ENCODE results near the gene PDGFA.

Gene PDGFA

DNA sequence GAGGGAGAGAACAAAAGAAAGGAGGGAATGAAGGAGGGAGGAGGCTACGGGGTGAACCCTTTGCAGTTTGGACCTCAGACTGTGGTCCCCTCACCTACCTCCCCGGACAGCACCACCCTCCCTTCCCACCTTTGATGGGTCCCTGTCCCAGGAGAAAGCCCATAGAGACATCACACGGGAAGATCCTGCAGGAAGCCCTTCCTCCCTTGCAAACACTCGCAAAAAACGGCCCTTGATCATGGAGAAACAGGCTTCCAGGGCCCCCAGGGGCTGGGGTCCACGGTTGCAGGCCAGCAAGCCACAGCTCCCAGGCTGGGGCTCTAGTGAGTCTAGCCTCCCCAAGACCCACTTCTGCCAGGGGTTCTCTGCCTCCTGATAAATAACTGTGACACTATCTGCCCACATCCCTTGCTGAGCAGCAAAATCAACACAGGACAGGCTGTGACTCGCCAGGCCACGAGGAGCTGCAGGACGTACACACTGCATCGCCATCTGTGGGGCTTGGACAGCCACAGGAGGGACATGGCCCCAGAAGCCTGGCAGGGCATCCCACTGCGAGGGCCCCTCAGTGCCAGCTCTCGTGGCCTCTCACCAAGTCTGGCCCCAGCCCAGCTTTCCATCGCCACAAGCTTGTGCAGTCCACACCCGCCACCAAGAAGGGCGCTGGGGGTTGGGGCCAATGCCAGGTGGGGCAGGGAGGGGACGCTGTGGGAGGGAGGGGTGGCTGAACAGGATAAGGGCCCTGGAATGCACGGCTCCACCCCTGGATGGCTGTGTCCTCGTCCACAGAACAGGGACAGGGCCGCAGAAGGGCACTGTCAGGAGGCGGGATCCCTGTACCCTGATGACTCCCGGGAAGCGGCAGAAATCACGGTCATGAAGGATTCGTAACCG is 34.2 kb downstream of the PDGFA start:
- DNase-seq (ENCODE audit: low spot score in 2 of 2) (no peak), ATAC-seq (no peak)
- Mint-ChIP-seq H3K27ac (no peak overlapping the region), H3K4me3 (no peak overlapping the region), H3K9me3 (peaks cover 9% of the 10 kb centered on the region), H3K4me1 (no peaks in the 10 kb centered on the region), H3K36me3 (no peaks in the 10 kb centered on the region)

DNA sequence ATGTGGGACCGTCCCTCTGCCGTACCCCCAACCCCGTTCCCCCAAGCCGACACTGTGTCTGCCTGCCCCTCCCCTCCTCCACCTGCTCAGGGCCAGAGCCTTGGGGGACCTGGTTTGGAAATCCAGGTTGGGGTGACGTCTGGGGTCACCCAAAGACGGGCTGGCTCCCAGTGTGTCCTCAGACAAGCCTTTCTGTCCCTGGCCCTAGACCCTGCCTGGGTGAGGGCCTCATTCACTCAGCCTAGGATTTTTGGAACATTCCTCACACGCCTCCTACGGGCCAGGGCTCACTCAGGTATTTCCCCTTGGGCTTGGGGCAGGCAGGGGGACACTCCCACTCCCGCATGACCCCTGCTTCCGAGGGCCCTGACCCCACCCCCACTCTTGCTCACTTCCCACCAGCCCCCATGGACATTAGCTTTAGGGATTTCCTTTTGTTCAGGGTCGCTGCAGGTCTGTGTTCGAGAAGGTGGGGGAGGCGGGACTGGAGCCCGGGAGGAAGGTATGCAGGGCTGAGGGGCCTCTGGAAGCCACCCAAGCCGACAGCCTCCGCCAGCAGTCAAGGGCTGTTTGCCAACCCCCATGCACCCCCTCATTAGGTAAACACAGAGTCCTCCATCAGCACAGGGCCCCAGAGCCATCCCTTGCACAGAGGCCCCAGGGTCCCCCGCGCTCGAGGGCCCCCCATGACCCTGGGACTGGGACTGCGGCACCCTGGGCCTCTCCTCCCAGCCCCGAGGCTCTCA is 35.1 kb downstream of the PDGFA start:
- no peak for ATAC-seq
- Mint-ChIP-seq H3K9me3 (peaks cover 9% of the 10 kb centered on the region), H3K4me3 (no peak overlapping the region), H3K27ac (no peak overlapping the region), H3K36me3 (no peaks in the 10 kb centered on the region), H3K4me1 (no peaks in the 10 kb centered on the region)
- no peak for DNase-seq (ENCODE audit: low spot score in 2 of 2)

DNA sequence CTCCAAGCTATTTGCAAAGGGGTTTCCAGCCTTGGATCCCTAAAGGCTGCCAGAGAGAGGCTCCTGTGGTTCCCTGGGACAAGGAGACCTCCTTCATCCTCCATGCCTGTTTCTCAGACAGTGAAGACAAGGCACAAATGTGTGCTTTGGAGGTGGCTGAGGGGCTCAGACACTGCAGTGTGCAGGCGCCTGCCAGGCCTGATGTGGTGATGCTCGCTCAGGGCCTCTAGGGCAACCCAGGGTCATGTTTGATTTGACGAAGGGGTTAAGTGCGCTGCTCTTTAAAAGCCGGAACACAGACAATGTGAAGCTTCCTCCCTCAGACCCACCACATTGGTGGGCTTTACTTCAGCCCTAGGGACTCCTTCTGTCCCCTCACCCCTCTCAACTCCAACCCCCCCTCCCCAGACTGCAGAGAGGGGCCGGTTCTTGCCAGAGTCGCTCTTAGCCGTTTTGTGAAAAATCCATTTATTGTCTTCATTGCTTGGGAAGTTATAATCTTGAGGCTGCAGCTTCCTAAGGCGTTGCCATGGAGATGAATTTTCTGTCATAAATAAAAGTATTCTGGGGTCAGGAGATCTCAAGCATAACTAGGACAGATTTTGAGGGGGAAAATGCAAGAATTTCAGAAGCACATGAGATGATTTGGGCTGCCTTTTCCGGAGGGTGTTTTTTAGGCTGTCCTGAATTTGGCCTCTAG is 35.8 kb downstream of the PDGFA start:
- no peaks in the 10 kb centered on the region for H3K4me1 Mint-ChIP-seq
- ATAC-seq, result no peak
- H3K4me3 Mint-ChIP-seq, result no peak overlapping the region

DNA sequence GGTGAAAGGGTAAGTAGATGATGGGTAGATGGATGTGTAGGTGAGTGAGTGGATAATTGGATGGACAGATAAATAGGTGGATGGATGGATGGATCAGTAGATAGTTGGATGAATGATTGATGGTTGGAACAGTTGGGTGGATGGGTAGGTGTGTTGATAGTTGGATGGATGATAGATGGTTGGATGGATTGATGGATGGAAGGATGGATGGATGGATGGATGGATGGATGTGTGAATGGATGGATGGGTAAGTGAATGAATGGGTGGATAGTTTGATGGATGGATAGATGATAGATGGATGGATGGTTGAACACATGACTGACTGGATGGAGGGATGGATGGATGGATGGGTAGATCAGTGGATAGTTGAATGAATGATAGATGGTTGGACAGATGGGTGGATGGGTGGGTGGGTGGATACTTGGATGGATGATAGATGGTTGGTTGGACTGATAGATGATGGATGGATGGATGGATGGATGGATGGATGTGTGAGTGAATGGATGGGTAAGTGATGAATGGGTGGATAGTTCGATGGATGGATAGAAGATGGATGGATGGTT is 37.0 kb downstream of the PDGFA start:
- no peaks in the 10 kb centered on the region for H3K4me1 Mint-ChIP-seq
- no peak overlapping the region for H3K27ac Mint-ChIP-seq
- ATAC-seq (no peak), DNase-seq (ENCODE audit: low spot score in 2 of 2) (no peak)
- H3K9me3 Mint-ChIP-seq, result peaks cover 9% of the 10 kb centered on the region
- no peak overlapping the region for H3K4me3 Mint-ChIP-seq
- H3K36me3 Mint-ChIP-seq, result no peaks in the 10 kb centered on the region

More for the DNA sequence above, 35.8 kb downstream of the PDGFA start:
- H3K36me3 Mint-ChIP-seq, result no peaks in the 10 kb centered on the region
- H3K27ac Mint-ChIP-seq, result no peak overlapping the region
- peaks cover 9% of the 10 kb centered on the region for H3K9me3 Mint-ChIP-seq
- DNase-seq (ENCODE audit: low spot score in 2 of 2), result no peak

DNA sequence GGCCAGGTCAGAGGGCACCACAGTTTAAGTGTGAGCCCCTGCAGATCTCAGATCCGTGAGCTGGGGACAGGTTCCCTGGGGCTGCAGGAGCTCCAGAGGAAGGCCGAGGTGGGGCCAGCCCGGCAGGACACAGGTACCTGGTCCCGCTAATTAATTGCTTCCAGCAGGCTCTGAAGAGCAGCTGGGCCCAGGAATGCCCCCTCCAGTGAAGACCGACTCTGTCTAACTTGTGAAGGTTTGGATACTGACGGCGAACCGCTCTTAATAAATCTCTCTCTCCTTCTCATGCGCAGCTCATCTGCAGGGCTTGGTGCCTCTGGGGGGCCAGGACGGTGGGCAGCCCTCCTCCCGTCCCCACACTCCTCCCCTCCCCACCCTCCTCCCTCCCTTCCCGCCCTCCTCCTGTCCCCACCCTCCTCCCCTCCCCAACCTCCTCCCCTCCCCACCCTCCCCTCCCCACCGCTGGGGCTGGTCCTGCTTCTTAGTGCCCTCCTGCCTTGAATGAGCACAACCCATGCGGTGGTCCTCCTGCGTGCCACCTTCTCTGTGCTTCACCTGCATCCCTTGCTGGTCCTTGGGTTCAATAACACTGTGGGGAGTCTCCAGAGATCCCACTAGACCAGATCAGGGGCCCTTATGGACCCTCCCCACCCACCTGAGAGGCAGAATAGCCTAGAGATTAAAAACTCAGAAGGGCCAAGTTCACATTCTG is 38.3 kb downstream of the PDGFA start:
- ATAC-seq, result no peak
- DNase-seq (ENCODE audit: low spot score in 2 of 2), result no peak
- H3K36me3 Mint-ChIP-seq, result no peaks in the 10 kb centered on the region
- H3K27ac Mint-ChIP-seq, result no peak overlapping the region
- H3K4me1 Mint-ChIP-seq, result no peaks in the 10 kb centered on the region
- no peak overlapping the region for H3K4me3 Mint-ChIP-seq
- peaks cover 9% of the 10 kb centered on the region for H3K9me3 Mint-ChIP-seq

DNA sequence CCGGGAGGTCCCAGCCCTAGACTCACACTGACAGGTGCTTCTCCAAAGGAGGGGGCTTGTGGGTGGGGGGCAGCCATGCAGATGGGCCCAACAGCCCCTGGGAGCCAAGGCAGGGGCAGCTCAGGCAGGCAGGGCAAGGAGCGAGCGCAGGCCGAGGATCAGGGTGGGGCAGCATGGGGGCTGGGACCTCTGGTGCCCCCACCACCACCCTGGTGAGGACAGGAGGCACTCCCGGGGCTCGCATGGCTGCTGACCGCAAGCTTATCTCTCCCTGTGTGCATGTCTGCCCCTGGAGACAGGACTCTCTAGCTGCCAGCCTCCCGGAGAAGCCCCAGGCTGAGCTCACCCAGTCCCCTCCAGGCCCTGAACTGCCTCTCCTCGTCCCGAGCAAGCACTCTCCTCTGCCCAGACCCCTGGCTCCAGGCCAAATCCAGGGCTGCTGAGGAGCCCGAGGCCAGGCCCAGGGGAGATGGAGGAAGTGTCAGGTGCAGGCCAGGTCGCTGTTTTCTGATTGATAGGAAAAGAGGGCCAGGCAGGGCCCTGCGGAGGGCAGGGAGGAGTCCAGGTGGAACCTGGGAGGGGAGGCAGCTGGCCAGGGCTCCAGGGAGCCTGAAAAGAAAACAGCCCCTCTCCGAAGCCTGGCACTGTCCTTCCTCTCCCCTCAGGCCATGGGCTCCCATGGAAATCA is 39.0 kb downstream of the PDGFA start:
- ATAC-seq, result peak; percentile 24
- H3K36me3 Mint-ChIP-seq, result no peaks in the 10 kb centered on the region
- peaks cover 9% of the 10 kb centered on the region for H3K9me3 Mint-ChIP-seq
- H3K4me1 Mint-ChIP-seq, result no peaks in the 10 kb centered on the region
- DNase-seq (ENCODE audit: low spot score in 2 of 2), result no peak
- no peak overlapping the region for H3K4me3 Mint-ChIP-seq
- H3K27ac Mint-ChIP-seq, result peak overlapping the region; percentile 70

DNA sequence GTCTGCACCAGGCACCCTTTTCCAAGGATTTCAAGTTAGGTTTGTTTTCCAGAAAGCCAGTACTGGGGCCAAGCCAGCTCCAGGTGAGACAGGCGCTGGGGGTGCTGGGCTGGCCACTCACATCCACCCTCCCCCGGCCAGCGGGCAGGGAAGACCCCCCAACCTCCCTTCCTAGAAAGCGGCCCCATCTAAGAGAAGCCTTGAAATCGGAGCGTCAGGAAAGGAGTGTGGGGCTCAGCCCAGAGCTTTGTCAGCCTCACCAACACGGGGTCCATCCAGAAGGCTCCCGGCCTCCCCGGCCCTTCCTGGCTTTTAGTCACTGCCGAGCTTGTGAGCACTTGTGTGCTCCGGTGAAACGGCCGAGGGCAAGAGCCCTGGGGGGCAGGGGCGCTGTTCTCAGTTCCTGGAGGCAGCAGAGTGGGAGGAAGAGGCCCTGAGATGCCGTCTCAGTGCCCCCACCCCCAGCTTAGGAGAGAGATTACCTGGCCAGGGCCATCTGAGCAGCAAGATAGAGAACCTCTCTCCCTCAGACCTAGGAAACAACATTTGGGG is 39.6 kb downstream of the PDGFA start:
- H3K4me1 Mint-ChIP-seq, result no peaks in the 10 kb centered on the region
- H3K27ac Mint-ChIP-seq, result peak overlapping the region; percentile 70
- peaks cover 9% of the 10 kb centered on the region for H3K9me3 Mint-ChIP-seq
- no peak overlapping the region for H3K4me3 Mint-ChIP-seq
- no peaks in the 10 kb centered on the region for H3K36me3 Mint-ChIP-seq
- ATAC-seq, result no peak
- DNase-seq (ENCODE audit: low spot score in 2 of 2), result no peak

DNA sequence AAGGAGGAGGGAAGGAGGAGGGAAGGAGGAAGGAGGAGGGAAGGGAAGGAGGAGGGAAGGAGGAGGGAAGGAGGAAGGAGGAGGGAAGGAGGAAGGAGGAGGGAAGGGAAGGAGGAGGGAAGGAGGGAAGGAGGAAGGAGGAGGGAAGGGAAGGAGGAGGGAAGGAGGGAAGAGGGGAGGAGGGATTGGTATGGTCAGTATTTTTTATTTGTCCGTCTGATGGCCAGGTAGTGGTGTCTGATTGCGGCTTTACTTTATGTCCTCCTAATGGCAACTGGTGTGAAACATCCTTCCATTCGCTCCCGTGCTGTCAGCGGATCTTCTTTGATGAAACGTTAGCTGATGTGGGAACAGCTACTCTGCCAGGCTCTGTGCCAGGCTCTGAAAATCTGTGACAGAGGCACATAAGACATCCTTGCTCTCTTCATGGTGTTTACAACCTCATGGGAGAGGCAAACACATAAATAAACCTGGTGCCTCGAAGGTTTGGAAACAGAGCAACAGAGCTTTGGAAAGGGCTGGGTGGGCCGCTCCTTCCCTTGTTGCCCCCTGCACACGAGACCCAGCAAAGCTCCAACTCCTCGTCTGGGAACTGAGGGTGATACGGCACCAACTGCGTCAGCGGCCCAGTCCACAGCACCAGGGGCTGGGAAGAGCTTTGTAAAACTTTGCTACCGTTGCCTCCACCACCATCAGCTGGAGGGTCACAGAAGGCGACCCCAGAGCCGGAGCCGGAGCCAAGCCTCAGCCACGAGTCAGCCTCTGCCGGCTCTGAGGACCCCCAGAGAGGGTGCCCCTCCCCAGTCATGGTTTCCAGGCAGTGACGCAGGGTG is 40.3 kb downstream of the PDGFA start:
- H3K27ac Mint-ChIP-seq, result no peak overlapping the region
- no peaks in the 10 kb centered on the region for H3K4me1 Mint-ChIP-seq
- DNase-seq (ENCODE audit: low spot score in 2 of 2) (no peak), ATAC-seq (peak; percentile 24)
- peaks cover 9% of the 10 kb centered on the region for H3K9me3 Mint-ChIP-seq
- H3K4me3 Mint-ChIP-seq, result no peak overlapping the region
- H3K36me3 Mint-ChIP-seq, result no peaks in the 10 kb centered on the region

DNA sequence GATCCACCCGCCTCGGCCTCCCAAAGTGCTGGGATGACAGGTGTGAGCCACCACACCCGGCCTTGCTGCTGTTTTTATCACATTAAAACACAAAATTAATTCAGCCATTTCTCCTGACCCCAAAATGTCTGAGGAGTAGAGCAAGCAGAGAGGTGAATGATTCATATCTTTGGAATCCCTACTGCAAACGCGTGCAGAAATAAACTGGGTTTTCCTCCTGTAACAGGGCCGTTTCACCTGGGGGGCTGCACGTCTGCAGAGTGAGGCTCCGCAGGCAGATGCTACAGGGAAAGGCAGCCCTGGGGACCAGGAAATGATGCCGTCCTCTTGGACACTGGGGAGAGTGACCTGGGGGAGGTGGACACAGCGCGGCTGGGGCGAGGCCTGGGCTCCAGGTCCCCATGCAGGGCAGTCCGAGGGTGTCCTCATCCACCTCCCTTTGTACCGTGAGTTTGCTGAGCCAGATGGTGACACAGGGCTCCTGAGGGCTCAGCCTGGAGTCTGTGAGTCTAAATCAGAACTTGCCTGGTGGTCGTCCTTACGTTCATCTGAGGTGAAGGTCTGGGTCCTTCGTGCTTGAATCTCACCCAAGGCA is 41.9 kb downstream of the PDGFA start:
- Mint-ChIP-seq H3K9me3 (peaks cover 6% of the 10 kb centered on the region), H3K36me3 (no peaks in the 10 kb centered on the region), H3K4me1 (no peaks in the 10 kb centered on the region), H3K4me3 (no peak overlapping the region), H3K27ac (no peak overlapping the region)
- DNase-seq (ENCODE audit: low spot score in 2 of 2) (no peak), ATAC-seq (no peak)

DNA sequence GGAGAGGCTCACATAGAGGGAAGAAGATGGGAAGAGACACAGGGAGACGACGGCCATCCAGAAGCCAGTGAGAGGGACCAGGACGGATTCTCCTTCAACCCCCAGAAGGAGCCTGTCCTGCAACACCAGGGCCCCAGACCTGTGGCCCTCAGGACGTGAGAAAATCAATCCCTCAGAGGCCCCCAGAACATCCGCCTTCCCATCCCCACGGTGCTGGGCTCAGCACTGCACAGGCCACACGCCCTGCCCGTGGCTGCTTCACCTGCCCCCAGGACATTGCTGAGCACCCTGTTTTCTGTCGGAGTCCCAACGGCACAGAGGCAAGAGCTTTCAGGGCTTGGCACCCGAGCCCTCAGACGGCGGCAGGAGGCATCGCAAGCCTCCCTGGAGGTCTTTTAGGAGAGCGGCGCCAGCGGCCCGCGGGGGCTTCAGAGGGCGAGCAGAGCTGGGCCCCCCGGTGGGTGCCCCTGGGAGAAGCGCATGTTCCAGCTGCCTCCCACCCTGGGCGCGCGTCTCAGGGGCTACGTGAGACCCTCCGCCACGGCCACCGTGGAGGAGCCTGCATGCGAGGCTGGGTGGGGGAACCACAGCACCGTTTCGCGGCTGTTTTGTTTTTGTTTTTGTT is 42.8 kb downstream of the PDGFA start:
- H3K4me1 Mint-ChIP-seq, result no peaks in the 10 kb centered on the region
- H3K4me3 Mint-ChIP-seq, result no peak overlapping the region
- DNase-seq (ENCODE audit: low spot score in 2 of 2) (no peak), ATAC-seq (no peak)
- no peaks in the 10 kb centered on the region for H3K9me3 Mint-ChIP-seq
- no peaks in the 10 kb centered on the region for H3K36me3 Mint-ChIP-seq
- no peak overlapping the region for H3K27ac Mint-ChIP-seq

DNA sequence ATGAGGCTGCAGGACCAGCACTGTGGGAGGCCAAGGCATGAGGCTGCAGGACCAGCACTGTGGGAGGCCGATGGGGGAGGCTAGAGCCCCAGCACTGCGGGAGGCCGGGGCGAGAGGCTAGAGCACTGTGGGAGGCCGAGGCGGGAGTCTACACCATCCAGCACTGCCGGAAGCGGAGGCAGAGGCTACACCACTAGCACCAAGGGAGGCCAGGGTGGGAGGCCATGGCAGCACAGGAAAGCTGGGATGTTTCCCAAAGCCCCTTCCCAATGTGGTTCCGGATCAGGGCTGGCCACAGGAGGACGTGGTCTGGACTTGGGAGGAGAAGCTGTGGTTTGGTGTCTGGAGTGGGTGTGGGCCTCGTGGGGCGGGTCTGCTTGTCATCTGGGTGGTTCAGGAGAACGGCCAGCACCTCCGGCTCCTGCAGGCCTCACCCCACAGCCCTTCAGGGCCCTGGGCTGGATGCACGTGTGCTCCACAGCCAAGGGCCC is 43.6 kb downstream of the PDGFA start:
- H3K4me1 Mint-ChIP-seq, result no peaks in the 10 kb centered on the region
- H3K36me3 Mint-ChIP-seq, result no peaks in the 10 kb centered on the region
- no peak overlapping the region for H3K4me3 Mint-ChIP-seq
- H3K27ac Mint-ChIP-seq, result no peak overlapping the region
- ATAC-seq (no peak), DNase-seq (ENCODE audit: low spot score in 2 of 2) (no peak)
- H3K9me3 Mint-ChIP-seq, result no peaks in the 10 kb centered on the region

DNA sequence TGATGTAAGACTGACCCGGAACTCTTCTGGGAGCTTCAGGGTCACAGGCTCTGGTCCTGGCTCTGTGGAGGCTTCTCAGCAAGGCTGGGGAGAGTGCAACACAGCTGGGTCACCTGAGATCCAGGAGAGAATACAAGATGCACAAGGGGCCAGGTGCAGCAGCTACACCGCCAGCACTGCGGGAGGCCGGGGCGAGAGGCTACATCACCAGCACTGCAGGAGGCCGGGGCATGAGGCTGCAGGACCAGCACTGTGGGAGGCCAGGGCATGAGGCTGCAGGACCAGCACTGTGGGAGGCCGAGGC is 44.3 kb downstream of the PDGFA start:
- Mint-ChIP-seq H3K4me1 (no peaks in the 10 kb centered on the region), H3K9me3 (no peaks in the 10 kb centered on the region), H3K27ac (no peak overlapping the region), H3K4me3 (no peak overlapping the region), H3K36me3 (no peaks in the 10 kb centered on the region)
- DNase-seq (ENCODE audit: low spot score in 2 of 2) (no peak), ATAC-seq (no peak)
